Gastrocnemius medialis (tissue), 4 donors: Measurements from ENCODE around the gene RETSAT. TPM values are rescaled to one million over a fixed set of nuclear protein-coding genes. Genes with fewer than 3 reads are reported as not detected.
"Not testable (repeated sequence)": the region's sequence is repeated elsewhere in the genome, so short reads cannot be mapped to it uniquely, and the experiment has no call there.

Experiments
- ATAC-seq, 2 donors: fragments of 150-250 bp; one replicate each; pipeline ENCODE4 v1.9.1; 2016
- DNase-seq, 2 donors: peaks; one replicate each; pipeline ENCODE4 v3.0.0-alpha.2; 2019
- H3K27ac ChIP-seq, 4 donors: fragments of 200-600 bp; sonication (generic); 1 replicate in 1 of 4; 2 replicates in 3 of 4; pipeline ENCODE4 v1.5.1; 2016 to 2018; ENCODE audit warnings: mild to moderate bottlenecking in 2 of 4, moderate library complexity in 1 of 4
- H3K27me3 ChIP-seq, 3 donors: fragments of 200-600 bp; sonication (generic) in 2 of 3; 1 replicate in 1 of 3; 2 replicates in 2 of 3; pipeline versions ENCODE4 v1.5.1 to v1.6.0; 2016 to 2019; ENCODE audit warnings: mild to moderate bottlenecking in 1 of 3, moderate library complexity in 1 of 3
- H3K36me3 ChIP-seq, 2 donors: fragments of 200-600 bp; sonication (generic) in 1 of 2; one replicate each; pipeline ENCODE4 v1.5.1; 2017 to 2018
- H3K4me1 ChIP-seq, 2 donors: fragments of 200-600 bp; sonication (generic) in 1 of 2; one replicate each; pipeline ENCODE4 v1.5.1; 2016 to 2017; ENCODE audit warnings: mild to moderate bottlenecking in 2 of 2
- H3K4me3 ChIP-seq, 4 donors: fragments of 200-600 bp; sonication (generic) in 3 of 4; 1 replicate in 1 of 4; 2 replicates in 3 of 4; pipeline ENCODE4 v1.5.1; 2016 to 2019; ENCODE audit warnings: mild to moderate bottlenecking in 2 of 4
- H3K9me3 ChIP-seq, 3 donors: fragments of 200-600 bp; sonication (generic) in 2 of 3; 1 replicate in 1 of 3; 2 replicates in 2 of 3; pipeline ENCODE4 v1.5.1; 2016 to 2019
- POLR2A ChIP-seq, 2 donors: fragments of 450-650 bp; IDR thresholded peaks; one replicate each; pipeline ENCODE4 v1.6.1; 2017; ENCODE audit warnings: antibody characterized with exemption in 2 of 2, mild to moderate bottlenecking in 2 of 2, moderate library complexity in 2 of 2
- in situ Hi-C, 4 donors: fragments of 200-750 bp; cut with MboI; loops; one replicate each; pipeline versions ENCODE4 v1.15.0 to v1.8.0; 2017; ENCODE audit warnings: low sequenced_read_pairs in 4 of 4
- intact Hi-C: fragments of 100-400 bp; cut with DNase I; formaldehyde crosslinking; loops from one replicate; pipeline ENCODE4 v1.15.1; 2023; ENCODE audit warnings: low total_unique reads
- total RNA-seq, 4 donors: library from RNA; depleted of rRNA; stranded (reverse); fragments of >200 nt; gene quantifications; one replicate each; pipeline versions ENCODE4 v1.1.0 to v1.2.3, GENCODE V29; 2016
- TF ChIP-seq, protein P1 (sequence below), 5 experiments: fragments of 450-650 bp in 3 of 5; fragments of 200-600 bp in 2 of 5; sonication (generic) in 2 of 5; IDR thresholded peaks in 4 of 5; conservative IDR thresholded peaks in 1 of 5; 1 replicate in 4 of 5; 2 replicates in 1 of 5; pipeline ENCODE4 v1.5.1; 2016 to 2019; ENCODE audit warnings: antibody characterized with exemption in 5 of 5, mild to moderate bottlenecking in 3 of 5, moderate library complexity in 3 of 5

Gene RETSAT
- total RNA-seq, 4 donors from 2014 or later, result 62.2 to 151 (median 116) TPM

DNA sequence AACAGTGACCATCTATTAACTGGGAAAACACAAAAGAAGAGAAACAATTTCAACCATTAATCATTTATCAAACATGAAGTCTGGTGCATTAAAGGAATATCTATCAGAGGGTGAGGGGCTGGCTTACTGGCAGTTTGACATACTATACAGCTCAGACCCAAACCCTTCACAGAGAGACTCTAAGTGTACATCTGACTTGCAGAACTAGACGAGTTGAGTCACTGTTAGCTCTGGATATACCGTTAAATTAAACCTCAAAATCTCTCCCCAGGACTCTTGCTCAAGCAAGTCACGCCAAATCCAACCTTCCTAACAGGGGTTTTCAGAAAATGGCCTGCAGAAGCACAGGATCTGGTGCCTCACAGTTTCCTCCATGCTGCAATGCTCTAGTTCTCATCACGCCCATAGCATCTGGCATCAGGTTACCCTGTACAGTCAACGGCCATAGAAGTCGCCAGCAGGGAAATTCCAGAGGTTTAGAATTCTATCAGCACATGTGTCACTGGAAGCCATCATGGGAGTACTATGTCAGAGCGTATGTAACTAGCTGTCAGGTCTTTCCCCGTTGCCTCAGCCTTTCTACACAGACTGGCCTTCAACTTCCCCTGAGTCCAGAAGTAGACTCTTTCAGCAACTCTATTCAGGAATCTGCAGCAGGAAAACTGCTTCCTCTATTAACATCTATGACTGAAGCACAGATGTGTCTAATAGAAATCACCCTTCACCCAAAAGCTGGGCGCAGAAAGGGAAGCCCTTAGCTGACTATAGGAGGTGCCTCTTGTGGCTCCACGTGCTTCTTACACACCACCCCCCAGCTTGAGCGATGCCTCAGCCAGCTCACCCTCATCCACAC lies 35.9 kb downstream of the RETSAT start:
- Histone ChIP-seq H3K27ac (no peak overlapping the region), H3K4me3 (no peak overlapping the region), H3K27me3 (no peaks in the 10 kb centered on the region), H3K4me1 (peaks cover 2 to 9% of the 10 kb centered on the region in 2 donors), H3K36me3 (peaks cover 0 to 62% of the 10 kb centered on the region in 2 donors), H3K9me3 (no peaks in the 10 kb centered on the region)
- DNase-seq (no peak), ATAC-seq (peak; percentile 20 to 39)
- TF ChIP-seq POLR2A (IDR thresholded peaks at IDR 0.05), result no peak
- TF ChIP-seq, protein P1, sequence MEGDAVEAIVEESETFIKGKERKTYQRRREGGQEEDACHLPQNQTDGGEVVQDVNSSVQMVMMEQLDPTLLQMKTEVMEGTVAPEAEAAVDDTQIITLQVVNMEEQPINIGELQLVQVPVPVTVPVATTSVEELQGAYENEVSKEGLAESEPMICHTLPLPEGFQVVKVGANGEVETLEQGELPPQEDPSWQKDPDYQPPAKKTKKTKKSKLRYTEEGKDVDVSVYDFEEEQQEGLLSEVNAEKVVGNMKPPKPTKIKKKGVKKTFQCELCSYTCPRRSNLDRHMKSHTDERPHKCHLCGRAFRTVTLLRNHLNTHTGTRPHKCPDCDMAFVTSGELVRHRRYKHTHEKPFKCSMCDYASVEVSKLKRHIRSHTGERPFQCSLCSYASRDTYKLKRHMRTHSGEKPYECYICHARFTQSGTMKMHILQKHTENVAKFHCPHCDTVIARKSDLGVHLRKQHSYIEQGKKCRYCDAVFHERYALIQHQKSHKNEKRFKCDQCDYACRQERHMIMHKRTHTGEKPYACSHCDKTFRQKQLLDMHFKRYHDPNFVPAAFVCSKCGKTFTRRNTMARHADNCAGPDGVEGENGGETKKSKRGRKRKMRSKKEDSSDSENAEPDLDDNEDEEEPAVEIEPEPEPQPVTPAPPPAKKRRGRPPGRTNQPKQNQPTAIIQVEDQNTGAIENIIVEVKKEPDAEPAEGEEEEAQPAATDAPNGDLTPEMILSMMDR (IDR thresholded peaks at IDR 0.05 in 4 of 5, conservative IDR thresholded peaks at IDR 0.05 in 1 of 5), result no peak
- intact Hi-C loops, result no loop called here
- in situ Hi-C loops, result no loop called here

DNA sequence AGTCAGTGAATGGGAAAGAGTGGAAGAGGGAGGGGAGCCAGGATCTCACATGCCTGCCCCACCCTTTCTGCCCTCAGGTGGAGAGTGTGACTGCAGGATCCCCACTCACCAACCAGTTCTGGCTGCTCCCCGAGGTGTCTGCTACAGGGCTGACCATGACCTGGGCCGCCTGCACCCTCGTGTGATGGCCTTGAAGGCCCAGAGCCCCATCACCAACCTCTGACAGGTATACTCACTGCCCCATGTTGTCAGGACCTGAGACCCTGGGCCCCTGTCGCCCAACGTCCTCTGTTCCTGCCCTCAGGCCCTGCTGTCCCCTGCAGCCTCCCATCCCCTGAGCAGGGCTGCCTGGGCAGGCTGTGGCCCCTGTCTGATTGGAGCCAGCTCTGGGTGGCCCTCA lies 38.4 kb downstream of the RETSAT start:
- H3K9me3 ChIP-seq, ATAC-seq, intact Hi-C loops, in situ Hi-C loops, H3K27ac ChIP-seq, DNase-seq, H3K27me3 ChIP-seq, H3K4me1 ChIP-seq, H3K4me3 ChIP-seq: not testable (repeated sequence)
- H3K36me3 ChIP-seq, result peaks cover 0 to 38% of the 10 kb centered on the region in 2 donors

DNA sequence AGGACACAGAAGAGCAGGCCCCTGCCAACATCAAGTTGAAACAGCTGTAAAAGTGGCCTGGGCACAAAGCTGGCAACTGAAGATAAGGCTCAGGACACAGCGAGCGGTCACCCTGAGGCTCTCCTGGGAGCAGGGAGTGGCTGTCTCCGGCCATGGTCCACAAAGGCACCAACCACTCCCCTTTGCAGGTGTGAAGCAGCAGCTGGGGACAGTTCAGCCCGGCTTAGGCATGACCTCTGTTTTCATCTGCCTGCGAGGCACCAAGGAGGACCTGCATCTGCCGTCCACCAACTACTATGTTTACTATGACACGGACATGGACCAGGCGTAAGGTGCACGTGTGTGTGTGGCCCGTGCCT lies 39.5 kb downstream of the RETSAT start:
- DNase-seq (no peak), ATAC-seq (no peak)
- TF ChIP-seq POLR2A (IDR thresholded peaks at IDR 0.05), result no peak
- TF ChIP-seq, protein P1 (IDR thresholded peaks at IDR 0.05 in 4 of 5, conservative IDR thresholded peaks at IDR 0.05 in 1 of 5), result no peak
- no peak overlapping the region for H3K4me3 ChIP-seq
- H3K27ac ChIP-seq, result no peak overlapping the region
- H3K36me3 ChIP-seq, result peaks cover 0 to 28% of the 10 kb centered on the region in 2 donors
- peaks cover 0 to 9% of the 10 kb centered on the region in 2 donors for H3K4me1 ChIP-seq
- intact Hi-C loops, result no loop called here
- in situ Hi-C loops, result no loop called here
- no peaks in the 10 kb centered on the region for H3K9me3 ChIP-seq
- H3K27me3 ChIP-seq, result no peaks in the 10 kb centered on the region

DNA sequence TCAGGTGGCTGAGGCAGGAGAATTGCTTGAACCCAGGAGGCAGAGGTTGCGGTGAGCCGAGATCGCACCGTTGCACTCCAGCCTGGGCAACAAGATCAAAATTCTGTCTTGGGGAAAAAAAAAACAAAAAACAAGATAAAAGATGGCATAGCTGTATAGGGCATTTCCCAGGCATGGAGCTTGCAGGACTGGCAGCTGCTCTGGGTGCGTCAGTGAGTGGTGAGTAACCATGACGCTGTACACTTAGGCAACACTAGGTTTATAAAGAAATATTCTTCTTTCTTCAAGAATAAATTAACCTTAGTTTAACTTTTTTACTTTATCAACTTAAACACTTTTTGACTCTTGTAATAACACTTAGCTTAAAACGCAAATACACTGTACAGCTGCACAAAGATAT lies 41.9 kb downstream of the RETSAT start:
- DNase-seq, result no peak
- H3K9me3 ChIP-seq, result no peaks in the 10 kb centered on the region
- H3K27me3 ChIP-seq, result no peaks in the 10 kb centered on the region
- H3K36me3 ChIP-seq, result peaks cover 0 to 26% of the 10 kb centered on the region in 2 donors
- no peak overlapping the region for H3K4me3 ChIP-seq
- intact Hi-C loops (no loop called here), in situ Hi-C loops (no loop called here)
- peaks cover 0 to 6% of the 10 kb centered on the region in 2 donors for H3K4me1 ChIP-seq
- no peak overlapping the region for H3K27ac ChIP-seq
- no peak for TF ChIP-seq POLR2A (IDR thresholded peaks at IDR 0.05)
- TF ChIP-seq, protein P1 (IDR thresholded peaks at IDR 0.05 in 4 of 5, conservative IDR thresholded peaks at IDR 0.05 in 1 of 5), result no peak
- ATAC-seq, result no peak

DNA sequence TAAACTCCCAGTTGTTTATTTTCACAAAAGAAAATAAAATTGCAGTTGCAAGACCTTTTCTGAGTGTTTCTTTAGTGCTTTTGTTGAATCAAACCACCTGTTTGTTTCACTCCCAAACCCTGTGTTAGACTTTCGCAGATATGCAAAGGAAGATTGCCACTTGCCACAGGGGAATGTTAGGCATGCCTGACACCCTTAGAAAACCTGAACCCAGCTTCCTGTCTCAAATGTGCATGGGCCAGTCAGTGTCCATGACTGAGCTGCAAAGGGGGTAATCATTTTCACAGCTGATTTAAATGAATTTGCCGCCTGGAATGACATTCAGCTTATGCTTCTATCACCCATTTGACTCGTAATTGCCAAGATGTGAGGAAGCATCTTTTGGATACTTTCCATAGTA lies 44.0 kb downstream of the RETSAT start:
- TF ChIP-seq POLR2A (IDR thresholded peaks at IDR 0.05), result no peak
- TF ChIP-seq, protein P1 (IDR thresholded peaks at IDR 0.05 in 4 of 5, conservative IDR thresholded peaks at IDR 0.05 in 1 of 5), result no peak
- ATAC-seq, result no peak
- in situ Hi-C loops, result no loop called here

More for the DNA sequence above, 44.0 kb downstream of the RETSAT start:
- Histone ChIP-seq H3K36me3 (peaks cover 0 to 28% of the 10 kb centered on the region in 2 donors), H3K9me3 (no peaks in the 10 kb centered on the region), H3K4me1 (peaks cover 0 to 6% of the 10 kb centered on the region in 2 donors), H3K27ac (no peak overlapping the region), H3K4me3 (no peak overlapping the region), H3K27me3 (no peaks in the 10 kb centered on the region)
- intact Hi-C loops, result no loop called here
- no peak for DNase-seq
